Esophagus squamous epithelium (tissue), 5 donors: ENCODE measurements around the gene KSR2. TPM values are rescaled to one million over a fixed set of nuclear protein-coding genes. Genes with fewer than 3 reads are reported as not detected.

Source experiments
- DNase-seq: peaks from one replicate; lab custom pipeline; 2025; lab: John Stamatoyannopoulos, UW
- H3K27ac ChIP-seq, 4 donors: fragments of 200-600 bp; sonication (generic); one replicate each; pipeline ENCODE4 v1.5.1; 2016 to 2019; ENCODE audit warnings: mild to moderate bottlenecking in 1 of 4
- H3K27me3 ChIP-seq, 4 donors: fragments of 200-600 bp; sonication (generic); 1 replicate in 3 of 4; 2 replicates in 1 of 4; pipeline versions ENCODE4 v1.5.1 to v1.6.0; 2017 to 2021; ENCODE audit warnings: antibody characterized with exemption in 1 of 4
- H3K36me3 ChIP-seq, 3 donors: fragments of 200-600 bp; sonication (generic); one replicate each; pipeline ENCODE4 v1.5.1; 2016 to 2019
- H3K4me1 ChIP-seq, 3 donors: fragments of 200-600 bp; sonication (generic); one replicate each; pipeline ENCODE4 v1.5.1; 2017 to 2019
- H3K4me3 ChIP-seq, 4 donors: fragments of 200-600 bp; sonication (generic); 1 replicate in 3 of 4; 2 replicates in 1 of 4; pipeline ENCODE4 v1.5.1; 2016 to 2019; ENCODE audit warnings: mild to moderate bottlenecking in 2 of 4, moderate library complexity in 1 of 4
- H3K9me3 ChIP-seq, 3 donors: fragments of 200-600 bp; sonication (generic); one replicate each; pipeline ENCODE4 v1.5.1; 2016 to 2019
- POLR2A ChIP-seq, 4 donors: fragments of 450-650 bp; IDR thresholded peaks; one replicate each; pipeline ENCODE4 v1.6.1; 2017; ENCODE audit warnings: antibody characterized with exemption in 4 of 4, mild to moderate bottlenecking in 4 of 4, moderate library complexity in 3 of 4
- WGBS, 2 donors: methylation state at CpG; one replicate each; pipeline ENCODE4 v1.1.5; 2018; 5-methylcytosine and 5-hydroxymethylcytosine counted together
- intact Hi-C: fragments of 100-400 bp; cut with DNase I; formaldehyde crosslinking; loops from one replicate; pipeline ENCODE4 v1.15.0; 2022
- total RNA-seq, 4 donors: library from RNA; depleted of rRNA; stranded (reverse); fragments of >200 nt; gene quantifications; one replicate each; pipeline ENCODE4 v1.1.0, GENCODE V29; 2016
- TF ChIP-seq, protein P1 (sequence below), 6 experiments: fragments of 450-650 bp in 4 of 6; fragments of 200-600 bp in 2 of 6; sonication (generic) in 2 of 6; IDR thresholded peaks; one replicate each; pipeline ENCODE4 v1.5.1; 2016 to 2019; ENCODE audit warnings: antibody characterized with exemption in 6 of 6, mild to moderate bottlenecking in 4 of 6, moderate library complexity in 4 of 6
- donor health status: DM: yes; HTN: yes; CAD: no.

KSR2 gene
- total RNA-seq, 4 donors from 2014 or later, result under 0.01 to 0.13 (median 0.03) TPM

DNA sequence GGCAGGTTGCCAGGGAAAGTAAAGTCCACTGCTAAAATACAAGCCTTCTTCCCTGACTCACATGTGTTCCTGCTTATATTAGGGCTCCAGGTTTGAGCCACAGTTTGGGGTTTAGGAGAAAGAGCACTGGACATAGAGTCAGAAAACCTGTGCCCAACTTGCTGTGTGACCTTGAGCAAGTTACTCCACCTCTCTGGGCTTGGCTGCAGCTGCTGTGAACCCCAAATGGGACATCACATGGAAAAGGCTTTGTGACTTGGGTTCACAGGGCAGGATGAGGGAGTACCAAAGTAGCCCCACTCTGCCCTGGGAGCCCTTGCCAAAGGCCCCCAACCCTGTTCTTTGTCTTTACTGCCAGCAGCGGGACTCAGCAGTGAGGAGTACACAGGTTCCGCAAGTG lies 528.4 kb downstream of the KSR2 start:
- Histone ChIP-seq H3K4me1 (peaks cover 0 to 3% (median 0%) of the 10 kb centered on the region in 3 donors), H3K27me3 (no peaks in the 10 kb centered on the region), H3K4me3 (no peak overlapping the region), H3K9me3 (no peaks in the 10 kb centered on the region), H3K27ac (no peak overlapping the region), H3K36me3 (no peaks in the 10 kb centered on the region)
- 83 to 100% methylated on average over 1 to 2 of the region's 2 CpGs for WGBS, 2 donors
- no peak for DNase-seq
- no peak for TF ChIP-seq POLR2A (IDR thresholded peaks at IDR 0.05)
- TF ChIP-seq, protein P1, sequence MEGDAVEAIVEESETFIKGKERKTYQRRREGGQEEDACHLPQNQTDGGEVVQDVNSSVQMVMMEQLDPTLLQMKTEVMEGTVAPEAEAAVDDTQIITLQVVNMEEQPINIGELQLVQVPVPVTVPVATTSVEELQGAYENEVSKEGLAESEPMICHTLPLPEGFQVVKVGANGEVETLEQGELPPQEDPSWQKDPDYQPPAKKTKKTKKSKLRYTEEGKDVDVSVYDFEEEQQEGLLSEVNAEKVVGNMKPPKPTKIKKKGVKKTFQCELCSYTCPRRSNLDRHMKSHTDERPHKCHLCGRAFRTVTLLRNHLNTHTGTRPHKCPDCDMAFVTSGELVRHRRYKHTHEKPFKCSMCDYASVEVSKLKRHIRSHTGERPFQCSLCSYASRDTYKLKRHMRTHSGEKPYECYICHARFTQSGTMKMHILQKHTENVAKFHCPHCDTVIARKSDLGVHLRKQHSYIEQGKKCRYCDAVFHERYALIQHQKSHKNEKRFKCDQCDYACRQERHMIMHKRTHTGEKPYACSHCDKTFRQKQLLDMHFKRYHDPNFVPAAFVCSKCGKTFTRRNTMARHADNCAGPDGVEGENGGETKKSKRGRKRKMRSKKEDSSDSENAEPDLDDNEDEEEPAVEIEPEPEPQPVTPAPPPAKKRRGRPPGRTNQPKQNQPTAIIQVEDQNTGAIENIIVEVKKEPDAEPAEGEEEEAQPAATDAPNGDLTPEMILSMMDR (IDR thresholded peaks at IDR 0.05), result no peak
- intact Hi-C loops, result no loop called here

DNA sequence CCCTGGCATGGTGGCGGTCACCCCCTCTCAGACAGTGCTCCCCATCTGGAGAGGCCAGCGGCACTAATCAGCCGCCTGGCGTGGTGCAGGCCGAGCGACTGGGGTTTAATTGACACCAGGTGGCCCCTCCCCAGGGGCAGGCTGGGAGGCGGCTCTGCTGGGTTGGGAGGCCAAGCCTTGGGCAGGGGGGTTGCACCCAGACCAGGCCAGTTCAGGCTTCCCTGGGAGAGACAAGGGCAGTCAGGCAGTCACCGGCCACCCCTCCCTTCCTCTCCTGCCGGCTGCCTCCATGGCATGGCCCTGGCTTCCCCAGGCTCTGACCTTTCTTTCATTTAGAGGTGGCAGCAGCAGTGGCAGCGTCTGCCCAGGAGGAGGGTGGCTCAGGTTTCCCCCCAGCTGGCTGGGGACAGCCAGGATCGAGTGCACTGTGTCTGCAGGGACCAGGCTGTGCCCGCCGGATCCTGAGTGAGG lies 529.2 kb downstream of the KSR2 start:
- Histone ChIP-seq H3K27me3 (no peaks in the 10 kb centered on the region), H3K36me3 (no peaks in the 10 kb centered on the region), H3K27ac (no peak overlapping the region), H3K9me3 (no peaks in the 10 kb centered on the region), H3K4me3 (no peak overlapping the region), H3K4me1 (peaks cover 0 to 3% (median 0%) of the 10 kb centered on the region in 3 donors)
- intact Hi-C loops, result no loop called here
- 62 to 100% methylated on average over 1 to 3 of the region's 13 CpGs for WGBS, 2 donors
- TF ChIP-seq, protein P1 (IDR thresholded peaks at IDR 0.05), result no peak
- TF ChIP-seq POLR2A (IDR thresholded peaks at IDR 0.05), result no peak
- no peak for DNase-seq

- intact Hi-C loops, result no loop called here
- no CpG with 5 or more reads among the region's 6 CpGs for WGBS, 2 donors
These were observed 530.0 kb downstream of the KSR2 start for GRCh38 chr12:117438809-117439208.

DNA sequence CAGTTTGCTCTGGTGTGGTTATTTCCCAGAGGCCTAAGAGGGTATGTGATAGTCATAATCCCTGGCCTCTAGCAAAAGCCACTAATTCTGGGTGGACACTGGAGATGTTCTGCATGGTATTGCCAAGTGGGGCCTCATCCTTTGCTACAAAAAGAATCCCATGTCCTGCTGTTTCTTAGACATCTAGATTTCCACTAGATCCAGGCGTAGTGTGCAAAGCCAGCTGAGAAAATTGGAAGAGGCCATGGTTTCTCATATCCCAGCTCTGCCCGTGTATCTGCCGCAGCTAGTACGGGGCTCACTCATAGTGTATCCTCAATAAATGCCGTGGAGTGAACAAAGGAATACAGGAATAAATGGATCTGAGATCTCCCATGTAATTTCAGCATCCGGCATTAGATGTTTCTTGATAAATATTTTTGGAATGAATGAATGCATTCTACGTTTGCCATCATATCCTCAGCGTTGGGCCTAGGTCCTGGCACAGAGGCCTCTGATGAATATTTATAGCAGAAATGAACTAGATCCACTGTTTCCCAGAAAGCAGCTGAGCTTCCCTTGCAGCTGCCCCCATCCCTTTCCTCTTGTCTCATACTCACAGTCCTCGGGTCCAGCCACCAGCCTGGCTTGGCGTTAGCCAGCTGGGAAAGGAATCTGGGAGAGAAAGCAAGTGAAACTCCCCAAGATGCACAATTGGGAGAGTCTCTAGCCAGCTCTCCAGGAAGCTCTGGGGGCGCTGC lies 531.1 kb downstream of the KSR2 start:
- H3K27me3 ChIP-seq, result no peaks in the 10 kb centered on the region
- TF ChIP-seq, protein P1 (IDR thresholded peaks at IDR 0.05), result no peak
- TF ChIP-seq POLR2A (IDR thresholded peaks at IDR 0.05), result no peak
- WGBS, 2 donors, result 81 to 86% methylated on average over 9 of the region's 11 CpGs
- intact Hi-C loops, result no loop called here
- DNase-seq, result no peak
- no peak overlapping the region for H3K27ac ChIP-seq
- no peaks in the 10 kb centered on the region for H3K36me3 ChIP-seq
- H3K4me1 ChIP-seq, result peaks cover 0 to 3% (median 0%) of the 10 kb centered on the region in 3 donors
- no peaks in the 10 kb centered on the region for H3K9me3 ChIP-seq
- no peak overlapping the region for H3K4me3 ChIP-seq

More at GRCh38 chr12:117438809-117439208, 530.0 kb downstream of the KSR2 start:
- DNase-seq, result no peak
- no peaks in the 10 kb centered on the region for H3K27me3 ChIP-seq
- no peak overlapping the region for H3K4me3 ChIP-seq
- H3K4me1 ChIP-seq, result peaks cover 0 to 3% (median 0%) of the 10 kb centered on the region in 3 donors
- no peak for TF ChIP-seq POLR2A (IDR thresholded peaks at IDR 0.05)
- TF ChIP-seq, protein P1 (IDR thresholded peaks at IDR 0.05), result no peak
- no peaks in the 10 kb centered on the region for H3K9me3 ChIP-seq
- H3K36me3 ChIP-seq, result no peaks in the 10 kb centered on the region
- no peak overlapping the region for H3K27ac ChIP-seq

DNA sequence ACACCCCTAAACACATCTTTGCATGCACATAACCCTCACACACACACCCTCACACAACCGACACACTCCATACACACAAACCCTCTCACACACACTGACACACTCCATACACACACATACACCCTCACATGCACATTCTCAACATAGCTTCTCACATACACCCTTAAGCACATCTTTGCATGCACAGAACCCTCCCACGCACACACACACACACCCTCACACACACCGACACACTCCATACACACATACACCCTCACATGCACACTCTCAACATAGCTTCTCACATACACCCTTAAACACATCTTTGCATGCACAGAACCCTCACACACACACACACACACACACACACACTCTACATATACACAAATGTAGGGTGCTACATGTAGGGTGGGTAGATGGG lies 534.9 kb downstream of the KSR2 start:
- intact Hi-C loops, result no loop called here
- Histone ChIP-seq H3K27me3 (no peaks in the 10 kb centered on the region), H3K36me3 (no peaks in the 10 kb centered on the region), H3K4me3 (no peak overlapping the region), H3K9me3 (no peaks in the 10 kb centered on the region), H3K4me1 (no peaks in the 10 kb centered on the region), H3K27ac (no peak overlapping the region)
- 88 to 93% methylated on average over 3 of the region's 3 CpGs for WGBS, 2 donors
- DNase-seq, result no peak
- no peak for TF ChIP-seq POLR2A (IDR thresholded peaks at IDR 0.05)
- TF ChIP-seq, protein P1 (IDR thresholded peaks at IDR 0.05), result no peak
